GM23338 (cell line): Measurements from ENCODE around the gene TYMP. TPM values are rescaled to one million over a fixed set of nuclear protein-coding genes. Genes with fewer than 3 reads are reported as not detected.

Experiments
- ATAC-seq: fragments of 200-7000 bp; cut with Tn5 transposase; 3 replicates; pipeline ENCODE4 v1.9.1; 2020
- DNase-seq: peaks from one replicate; pipeline ENCODE4 v3.0.0-alpha.2; 2015; ENCODE audit warnings: low spot score
- H2AFZ ChIP-seq: fragments of 200-600 bp; sonication (generic); 2 replicates; pipeline ENCODE4 v1.8.0; 2016; ENCODE audit warnings: antibody characterized with exemption, mild to moderate bottlenecking, moderate library complexity
- H3F3A ChIP-seq: fragments of 200-600 bp; sonication (generic); replicated peaks from 2 replicates; pipeline ENCODE4 v1.8.0; 2017; ENCODE audit warnings: antibody characterized with exemption, mixed run types, low read depth
- H3K27ac ChIP-seq: fragments of 200-600 bp; sonication (generic); 2 replicates; pipeline ENCODE4 v1.6.1; 2016; ENCODE audit warnings: low read depth
- H3K27me3 ChIP-seq: fragments of 200-600 bp; sonication (generic); 2 replicates; pipeline ENCODE4 v1.8.0; 2016; ENCODE audit warnings: mild to moderate bottlenecking, mixed run types, moderate library complexity; ENCODE audit not compliant: insufficient read depth
- H3K36me3 ChIP-seq: fragments of 200-600 bp; sonication (generic); 2 replicates; pipeline ENCODE4 v1.8.0; 2016; ENCODE audit warnings: mild to moderate bottlenecking; ENCODE audit not compliant: insufficient read depth
- H3K4me1 ChIP-seq: fragments of 200-600 bp; sonication (generic); 2 replicates; pipeline ENCODE4 v1.8.0; 2016; ENCODE audit warnings: mild to moderate bottlenecking, moderate library complexity; ENCODE audit not compliant: insufficient read depth
- H3K4me2 ChIP-seq: fragments of 200-600 bp; sonication (generic); 2 replicates; pipeline ENCODE4 v1.7.1; 2017; ENCODE audit warnings: mixed run types
- H3K4me3 ChIP-seq: fragments of 200-600 bp; sonication (generic); 2 replicates; pipeline ENCODE4 v1.6.1; 2016; ENCODE audit warnings: mixed run types
- H3K79me2 ChIP-seq: fragments of 200-600 bp; sonication (generic); replicated peaks from 2 replicates; pipeline ENCODE4 v1.8.0; 2017; ENCODE audit warnings: mild to moderate bottlenecking; ENCODE audit not compliant: insufficient read depth
- H3K9me2 ChIP-seq: fragments of 200-600 bp; sonication (generic); 2 replicates; pipeline ENCODE4 v1.8.0; 2017; ENCODE audit not compliant: insufficient read depth
- H4K20me1 ChIP-seq: fragments of 200-600 bp; sonication (generic); replicated peaks from 2 replicates; pipeline ENCODE4 v1.8.0; 2017; ENCODE audit warnings: mild to moderate bottlenecking; ENCODE audit not compliant: insufficient read depth
- H3K27ac Mint-ChIP-seq: 2 replicates; pipeline ENCODE4 v1.8.0; 2020; ENCODE audit warnings: inconsistent platforms, mild to moderate bottlenecking, moderate library complexity, mixed read lengths
- H3K27me3 Mint-ChIP-seq: 3 replicates; pipeline ENCODE4 v1.8.0; 2022; ENCODE audit warnings: low read depth, mild to moderate bottlenecking, moderate library complexity, mixed read lengths, inconsistent platforms; ENCODE audit not compliant: insufficient read depth, poor library complexity
- H3K36me3 Mint-ChIP-seq: 3 replicates; pipeline ENCODE4 v1.8.0; 2021; ENCODE audit warnings: low read depth, mild to moderate bottlenecking, inconsistent platforms, moderate library complexity, mixed read lengths
- H3K4me1 Mint-ChIP-seq: 3 replicates; pipeline ENCODE4 v1.8.0; 2020; ENCODE audit warnings: mild to moderate bottlenecking, inconsistent platforms, mixed read lengths
- H3K4me3 Mint-ChIP-seq: 3 replicates; pipeline ENCODE4 v1.8.0; 2021; ENCODE audit warnings: moderate library complexity, mild to moderate bottlenecking, inconsistent platforms, mixed read lengths
- H3K9me3 Mint-ChIP-seq: 3 replicates; pipeline ENCODE4 v1.8.0; 2020; ENCODE audit warnings: moderate library complexity, mild to moderate bottlenecking, inconsistent platforms, mixed read lengths
- CREB1 ChIP-seq: fragments of 250-450 bp; sonication (Bioruptor Pico); IDR thresholded peaks from 2 replicates; pipeline ENCODE4 v1.5.0; 2020; ENCODE audit warnings: low read depth, mild to moderate bottlenecking, moderate library complexity
- CTCF ChIP-seq, 2 experiments: fragments of 200-600 bp in 1 of 2; sonication (generic) in 1 of 2; conservative IDR thresholded peaks; 2 replicates each; pipeline versions ENCODE4 v1.5.1 to v1.6.1; 2016 to 2017; ENCODE audit warnings: antibody characterized with exemption in 2 of 2, low read depth in 2 of 2, mild to moderate bottlenecking in 2 of 2, moderate library complexity in 1 of 2
- EZH2 ChIP-seq: fragments of 200-600 bp; sonication (generic); IDR thresholded peaks from one replicate; pipeline ENCODE4 v1.8.0; 2017; ENCODE audit warnings: antibody characterized with exemption, mild to moderate bottlenecking, low read depth; ENCODE audit not compliant: unreplicated experiment
- EZH2phosphoT487 ChIP-seq: fragments of 200-600 bp; sonication (generic); IDR thresholded peaks from one replicate; pipeline ENCODE4 v1.8.1; 2018; ENCODE audit warnings: antibody characterized with exemption; ENCODE audit not compliant: unreplicated experiment
- JUNB ChIP-seq: IDR thresholded peaks from one replicate; pipeline ENCODE4 v1.6.1; 2016; ENCODE audit warnings: antibody characterized with exemption; ENCODE audit not compliant: unreplicated experiment
- NANOG ChIP-seq: IDR thresholded peaks from 2 replicates; pipeline ENCODE4 v1.6.1; 2016; ENCODE audit warnings: antibody characterized with exemption, borderline replicate concordance
- POLR2AphosphoS5 ChIP-seq: IDR thresholded peaks from 2 replicates; pipeline ENCODE4 v1.6.1; 2016; ENCODE audit warnings: antibody characterized with exemption, low read depth
- REST ChIP-seq: IDR thresholded peaks from one replicate; pipeline ENCODE4 v1.6.1; 2018; ENCODE audit warnings: antibody characterized with exemption; ENCODE audit not compliant: unreplicated experiment
- STAT1 ChIP-seq: IDR thresholded peaks from one replicate; pipeline ENCODE4 v1.6.1; 2016; ENCODE audit warnings: antibody characterized with exemption; ENCODE audit not compliant: unreplicated experiment
- ZNF331 ChIP-seq: fragments of 250-450 bp; sonication (Bioruptor Pico); IDR thresholded peaks from 2 replicates; pipeline ENCODE4 v1.5.0; 2020; ENCODE audit warnings: low read depth, mild to moderate bottlenecking, moderate library complexity
- ZNF462 ChIP-seq: fragments of 250-450 bp; sonication (Bioruptor Pico); IDR thresholded peaks from 2 replicates; pipeline ENCODE4 v1.5.0; 2020; ENCODE audit warnings: mild to moderate bottlenecking, moderate library complexity
- polyA plus RNA-seq: library from polyadenylated mRNA; unstranded; fragments of >200 nt; fragmentation: Nextera tagmentation; extraction: Ambion mirVana; gene quantifications from 2 replicates; pipeline ENCODE4 v1.2.1, GENCODE V29; 2016
- total RNA-seq: library from RNA; depleted of rRNA; stranded (reverse); fragments of >200 nt; shearing (Covaris generic); gene quantifications from 2 replicates; pipeline ENCODE4 v1.2.3, GENCODE V29; 2014

TYMP gene
- total and polyA plus RNA-seq, 2 experiments from 2014 or later, result 0.28 to 1.8 TPM

GRCh38 chr22:50490531-50491308 is 39.1 kb downstream of the TYMP start:
- Histone ChIP-seq H3K27me3 (no peaks in the 10 kb centered on the region), H3K79me2 (no peaks in the 10 kb centered on the region), H3K4me3 (no peak overlapping the region), H3K27ac (no peak overlapping the region), H3K4me1 (no peaks in the 10 kb centered on the region), H3K36me3 (no peaks in the 10 kb centered on the region), H3F3A (no peaks in the 10 kb centered on the region), H4K20me1 (no peaks in the 10 kb centered on the region), H3K4me2 (no peak overlapping the region), H2AFZ (no peak overlapping the region), H3K9me2 (no peaks in the 10 kb centered on the region)
- H3K4me1 Mint-ChIP-seq, result no peaks in the 10 kb centered on the region; the same call in 2 of the 3 replicates
- TF ChIP-seq EZH2phosphoT487, result no peak
- TF ChIP-seq JUNB, result no peak
- no peak for TF ChIP-seq EZH2
- TF ChIP-seq STAT1, result no peak
- no peak for TF ChIP-seq REST
- TF ChIP-seq ZNF462 (CRISPR knock-in tag), result no peak
- TF ChIP-seq CREB1 (CRISPR knock-in tag), result no peak
- TF ChIP-seq NANOG, result no peak
- no peak for TF ChIP-seq ZNF331 (CRISPR knock-in tag)
- TF ChIP-seq CTCF (conservative IDR thresholded peaks at IDR 0.05; ENCODE audit: low read depth in 2 of 2), result no peak
- no peak for TF ChIP-seq POLR2AphosphoS5
- H3K4me3 Mint-ChIP-seq, result no peak overlapping the region
- peaks cover 17% of the 10 kb centered on the region for H3K27me3 Mint-ChIP-seq
- H3K36me3 Mint-ChIP-seq, result no peaks in the 10 kb centered on the region; the same call in 2 of the 3 replicates
- ATAC-seq, result no peak
- H3K9me3 Mint-ChIP-seq, result no peaks in the 10 kb centered on the region
- H3K27ac Mint-ChIP-seq, result no peak overlapping the region
- no peak for DNase-seq
